NCI-H748 (cell line): ENCODE results near the gene LRMDA.

Source experiments
- DNase-seq: peaks from one replicate; lab custom pipeline; 2025; ENCODE audit not compliant: unreplicated experiment; lab: John Stamatoyannopoulos, UW

The LRMDA gene

DNA sequence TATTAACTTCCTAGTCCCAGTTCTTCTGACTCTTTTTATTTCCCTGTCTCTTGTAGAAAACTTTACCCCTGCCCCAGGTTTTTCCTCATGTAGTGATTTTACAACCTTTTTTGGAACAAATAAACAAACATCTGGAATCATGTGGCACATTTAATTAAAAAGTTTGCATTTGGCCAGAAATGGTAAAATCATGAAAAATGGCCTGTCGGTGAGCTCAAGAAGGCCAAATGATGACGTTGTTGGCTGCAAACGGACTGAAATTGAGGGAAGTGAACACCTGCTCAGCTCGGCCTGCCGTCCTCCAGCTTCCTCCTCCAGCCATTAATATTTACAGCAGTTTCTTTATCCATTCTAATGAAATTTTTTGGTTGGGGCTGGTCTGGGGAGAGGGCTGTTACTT, 902.8 kb downstream of the LRMDA start:
- no peak for DNase-seq

DNA sequence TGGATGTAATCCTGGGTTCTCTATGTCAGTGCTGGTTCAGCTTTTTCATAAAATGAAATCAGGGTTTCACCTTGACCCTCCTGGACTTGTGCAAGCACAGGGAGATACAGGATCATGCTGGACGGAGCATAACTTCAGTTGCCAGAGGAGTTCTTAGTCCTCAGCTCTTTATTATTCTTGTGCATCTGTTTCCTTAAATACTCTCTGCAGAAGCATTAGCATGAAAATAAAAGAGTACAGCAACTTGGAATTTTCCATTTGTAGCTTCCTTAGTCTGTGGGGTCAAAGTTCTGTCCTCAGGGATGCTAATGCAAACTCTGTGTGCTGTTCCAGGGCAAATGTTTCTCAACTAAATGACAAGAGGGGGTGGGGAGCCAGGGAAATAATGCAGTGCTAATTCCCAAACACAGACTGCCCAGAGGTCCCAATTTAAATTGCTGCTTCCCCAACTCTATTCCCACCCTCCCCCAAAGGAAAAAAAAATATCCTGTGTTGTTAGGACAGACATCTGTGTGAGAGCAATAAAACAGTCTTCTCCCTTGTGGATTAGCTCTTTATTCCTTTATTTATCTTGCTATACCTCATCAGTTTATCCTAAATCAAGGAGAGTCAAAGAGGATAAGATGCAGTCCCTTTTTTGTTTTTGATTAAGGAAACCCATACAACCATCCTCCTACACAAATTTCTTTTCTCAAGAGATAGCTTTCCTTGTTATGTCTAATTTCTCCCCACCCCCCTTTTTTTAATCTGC, 905.0 kb downstream of the LRMDA start:
- no peak for DNase-seq

DNA sequence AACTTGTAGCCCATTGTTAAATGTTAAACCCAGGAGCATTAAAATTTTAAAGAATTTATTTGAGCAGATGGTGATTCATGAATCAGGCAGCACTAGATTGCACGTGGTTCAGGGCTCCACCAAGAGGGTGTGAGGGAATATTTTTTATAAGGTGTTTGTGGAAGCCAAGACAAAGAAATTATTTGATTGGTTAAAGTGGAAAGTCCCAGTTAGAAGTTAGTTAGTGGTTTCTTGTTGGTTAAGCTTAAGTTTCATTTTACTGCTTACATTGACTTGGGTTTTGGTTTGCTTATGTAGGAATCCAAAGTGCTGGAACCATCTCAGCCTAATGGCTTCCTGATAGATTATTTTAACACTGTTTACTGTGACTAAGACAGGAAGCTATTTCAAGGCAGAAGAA, 906.2 kb downstream of the LRMDA start:
- no peak for DNase-seq

DNA sequence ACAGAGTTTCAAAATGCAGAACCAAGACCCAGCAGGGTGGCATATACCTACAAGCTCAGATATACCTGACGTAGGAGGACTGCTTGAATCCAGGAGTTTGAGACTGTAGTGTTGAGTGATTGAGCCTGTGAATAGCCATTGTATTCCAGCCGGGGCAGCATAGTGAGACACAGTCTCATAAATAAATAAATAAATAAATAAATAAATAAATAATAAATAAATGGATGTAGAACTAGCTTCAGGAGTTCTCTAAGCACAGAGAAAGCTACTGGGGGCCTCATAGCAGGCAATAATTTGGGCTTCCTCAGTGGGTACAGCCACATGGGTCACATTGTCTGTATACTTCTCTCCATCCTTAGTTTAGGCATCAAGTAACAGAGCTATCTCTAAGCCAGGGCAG, 906.8 kb downstream of the LRMDA start:
- no peak for DNase-seq

DNA sequence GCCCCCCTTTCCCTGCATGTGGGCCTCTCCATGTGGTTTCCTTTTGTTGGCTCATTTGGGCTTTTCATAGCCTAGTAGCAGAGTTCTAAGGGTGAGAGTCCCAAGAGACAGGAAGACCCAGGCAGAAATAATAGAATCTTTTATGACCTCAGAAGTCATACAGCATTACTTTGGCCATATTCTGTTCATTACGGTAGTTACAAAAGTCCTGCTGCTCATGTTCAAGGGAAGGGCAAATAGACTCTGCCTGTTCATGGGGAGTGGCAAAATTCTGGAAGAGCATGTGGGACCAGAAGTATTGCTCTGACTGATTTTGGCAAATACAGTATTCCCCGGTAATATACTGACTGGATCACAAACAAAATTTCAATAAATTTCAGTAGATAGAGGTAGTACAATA, 910.3 kb downstream of the LRMDA start:
- no peak for DNase-seq

DNA sequence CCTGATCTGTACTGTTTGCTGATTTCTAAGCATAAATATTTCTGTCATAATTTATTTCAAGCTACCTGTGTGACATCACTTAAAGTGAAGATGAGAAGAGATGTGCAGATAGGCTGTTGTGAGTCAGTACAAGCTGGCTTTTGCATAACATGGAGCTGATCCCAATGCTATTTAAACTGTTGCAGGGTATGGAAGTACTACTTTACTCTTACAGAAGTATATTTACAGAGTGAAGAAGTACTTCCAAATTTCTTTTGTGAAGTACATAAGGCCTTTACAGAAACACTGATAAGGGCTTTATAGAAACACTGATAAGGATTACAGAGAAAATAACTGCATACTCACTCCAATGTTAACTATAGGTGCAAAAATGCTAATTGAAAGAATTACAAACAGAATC, 911.6 kb downstream of the LRMDA start:
- no peak for DNase-seq

DNA sequence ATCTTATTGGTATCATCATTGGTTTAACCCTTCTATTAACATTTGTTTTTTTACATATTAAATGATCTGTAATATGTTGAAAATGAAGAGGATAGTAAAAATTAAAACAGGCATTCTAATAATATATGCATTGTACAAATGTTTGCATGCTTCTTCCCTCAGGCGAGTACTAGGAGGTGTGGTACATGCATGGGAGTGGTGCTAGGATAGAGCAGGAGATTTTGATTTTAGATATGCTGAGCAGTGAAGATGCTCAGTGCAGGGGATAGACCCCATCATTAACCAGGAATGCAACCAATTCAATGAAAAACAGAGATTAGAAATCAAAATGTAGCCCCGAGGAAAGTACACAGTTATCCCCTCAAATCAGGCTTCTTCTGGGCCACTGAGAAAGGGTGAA, 916.4 kb downstream of the LRMDA start:
- no peak for DNase-seq

DNA sequence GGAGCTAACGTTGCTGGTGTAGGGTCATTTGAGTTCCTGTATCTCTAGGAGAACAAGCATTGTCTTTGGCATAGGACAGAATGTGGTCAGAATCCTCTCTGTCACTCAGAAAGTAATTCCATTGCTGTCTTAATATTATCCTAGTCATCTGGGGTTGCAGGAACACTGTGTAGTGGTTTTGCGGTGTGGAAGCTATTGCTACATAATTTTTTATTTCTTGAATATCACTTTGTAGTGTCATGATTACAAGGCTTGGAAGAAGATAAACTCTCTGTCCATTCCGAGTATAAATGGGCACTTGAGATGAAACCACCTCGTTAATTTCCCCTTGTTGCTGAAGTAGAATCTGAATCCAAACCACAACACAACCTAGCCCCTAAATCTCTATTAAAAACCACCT, 919.2 kb downstream of the LRMDA start:
- no peak for DNase-seq

DNA sequence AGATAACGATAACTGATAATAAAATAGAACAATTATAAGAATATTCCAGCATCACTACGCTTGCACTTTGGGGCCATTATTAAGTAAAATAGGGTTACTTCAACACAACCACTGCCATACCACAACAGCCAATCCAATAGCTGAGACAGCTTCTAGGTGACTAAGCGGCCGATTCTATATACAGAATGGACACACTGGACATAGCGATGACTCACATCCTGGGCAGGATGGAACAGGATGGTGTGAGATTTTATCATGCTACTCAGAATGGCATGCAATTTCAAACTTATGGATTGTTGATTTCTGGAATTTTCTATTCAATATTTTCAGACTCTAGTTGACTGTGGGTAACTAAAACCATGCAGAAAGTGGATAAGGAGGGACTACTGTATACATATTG, 920.9 kb downstream of the LRMDA start:
- DNase-seq: no peak

DNA sequence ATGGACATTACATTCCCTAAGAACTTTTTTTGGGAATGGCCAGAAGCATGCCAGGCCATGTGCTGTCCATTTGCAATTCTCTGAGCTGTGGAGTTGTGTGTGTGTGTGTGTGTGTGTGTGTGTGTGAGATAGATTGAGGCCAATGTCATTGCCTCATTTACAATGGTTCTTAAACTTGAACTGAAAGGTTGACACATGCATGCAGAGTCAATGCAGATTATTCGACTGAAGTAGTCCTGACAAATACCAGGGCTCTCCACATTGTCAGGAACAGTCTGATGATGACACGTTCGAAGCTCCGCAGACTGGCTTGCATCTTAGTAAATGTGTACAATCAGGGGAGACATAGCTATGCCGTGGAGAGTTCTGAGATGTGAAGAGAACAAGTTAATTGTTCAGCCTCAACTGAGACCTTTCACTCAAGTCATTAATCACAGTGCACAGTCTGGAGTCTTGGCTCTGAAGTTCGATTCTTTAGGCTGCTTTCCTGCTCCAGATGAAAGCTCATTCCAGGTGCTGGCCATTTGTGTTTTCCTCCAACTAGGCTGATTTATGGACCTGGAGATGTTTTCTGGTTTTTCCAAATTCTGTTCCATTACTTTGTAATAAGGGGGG, 921.9 kb downstream of the LRMDA start:
- no peak for DNase-seq

DNA sequence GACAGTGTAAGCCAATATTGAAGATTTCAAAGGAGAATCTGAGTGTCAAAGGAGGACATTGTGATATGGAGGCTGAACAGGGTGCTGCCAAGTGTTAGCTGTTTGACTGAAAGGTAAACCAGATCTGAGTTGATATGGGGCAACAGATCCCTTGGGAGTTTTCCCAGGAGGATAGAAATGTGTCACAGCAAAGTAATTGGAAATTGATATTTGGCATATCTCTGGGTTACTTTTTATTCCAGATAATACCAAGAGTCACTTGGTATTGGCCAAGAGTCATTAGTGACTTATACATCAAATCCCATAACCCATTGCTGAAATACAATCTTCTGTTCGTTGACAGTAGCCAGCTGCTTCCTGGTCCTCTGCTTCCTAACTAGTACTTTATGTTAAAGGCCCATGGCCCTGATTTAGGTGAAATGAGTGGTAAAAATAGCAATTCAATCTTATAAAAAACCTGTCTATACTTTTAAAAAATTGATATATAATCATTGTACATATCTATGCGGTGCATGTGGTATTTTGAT, 922.9 kb downstream of the LRMDA start:
- DNase-seq: no peak

DNA sequence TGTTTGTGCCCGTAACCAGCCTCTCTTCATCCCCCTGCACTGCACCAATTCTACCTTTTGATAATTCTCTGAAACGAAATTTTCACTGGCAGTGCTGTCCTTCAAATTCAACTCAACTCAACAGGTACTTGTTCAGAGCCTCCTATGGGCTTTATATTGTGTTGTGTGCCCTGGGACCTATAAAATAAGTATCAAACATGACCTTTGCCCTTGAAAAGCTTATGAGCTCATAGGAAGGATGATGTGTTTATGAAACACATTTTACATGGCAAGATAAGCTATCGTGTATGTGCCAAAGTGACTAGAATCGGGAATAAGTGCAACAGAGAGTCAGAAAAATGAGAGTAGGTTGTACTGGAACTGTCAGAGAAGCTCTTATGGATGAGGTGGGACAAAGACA, 923.5 kb downstream of the LRMDA start:
- no peak for DNase-seq

DNA sequence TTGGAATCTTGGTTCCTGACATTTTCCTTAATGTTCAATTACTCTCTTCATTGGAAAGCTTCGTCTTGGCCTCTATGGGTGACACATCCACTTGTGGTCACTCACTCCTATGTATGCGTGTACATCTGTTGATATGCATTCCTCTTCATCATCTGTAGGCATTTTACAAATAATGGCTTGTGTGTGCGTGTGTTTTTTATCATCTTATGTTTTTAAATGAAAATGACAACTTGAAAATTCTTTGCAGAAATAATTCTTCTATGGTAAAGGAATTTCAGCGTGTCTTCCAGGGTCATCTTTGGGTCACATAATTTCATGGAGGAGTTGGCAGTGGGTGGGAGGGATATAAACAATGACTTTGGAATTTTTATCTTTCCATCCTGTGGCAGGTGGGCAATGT, 925.1 kb downstream of the LRMDA start:
- no peak for DNase-seq

DNA sequence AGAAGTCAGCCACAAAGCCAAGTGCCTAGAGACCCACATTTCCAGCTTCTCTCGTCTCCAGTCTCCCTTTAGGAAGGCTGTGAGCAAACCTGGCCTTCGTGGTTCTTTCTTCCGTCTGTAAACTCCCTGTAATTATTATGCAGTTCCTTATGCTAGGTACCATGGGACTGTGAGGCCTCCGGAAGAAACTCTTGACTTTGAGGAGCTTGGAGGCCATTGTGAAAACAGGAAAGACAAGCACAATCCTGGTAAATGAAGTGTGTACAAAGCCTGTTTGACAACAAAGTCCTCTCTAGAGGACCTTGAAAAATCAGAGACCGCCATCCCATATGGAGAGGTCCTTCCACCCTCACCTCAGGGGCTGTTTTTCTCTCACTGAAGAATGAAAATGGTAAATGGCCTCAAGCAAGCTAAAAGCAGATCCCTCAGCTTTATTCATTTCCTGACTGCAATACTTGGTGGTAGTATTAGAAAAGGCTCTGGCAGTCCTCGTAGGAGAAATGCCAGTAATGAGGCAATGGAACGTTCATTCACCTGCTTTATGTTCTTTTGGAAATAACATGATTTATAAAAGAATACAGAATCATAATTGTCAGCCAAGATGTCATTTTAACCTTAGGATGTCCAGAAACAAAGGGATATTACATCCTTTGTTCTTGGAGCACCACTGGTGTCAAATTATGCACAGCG, 926.4 kb downstream of the LRMDA start:
- DNase-seq: peak; percentile 1

DNA sequence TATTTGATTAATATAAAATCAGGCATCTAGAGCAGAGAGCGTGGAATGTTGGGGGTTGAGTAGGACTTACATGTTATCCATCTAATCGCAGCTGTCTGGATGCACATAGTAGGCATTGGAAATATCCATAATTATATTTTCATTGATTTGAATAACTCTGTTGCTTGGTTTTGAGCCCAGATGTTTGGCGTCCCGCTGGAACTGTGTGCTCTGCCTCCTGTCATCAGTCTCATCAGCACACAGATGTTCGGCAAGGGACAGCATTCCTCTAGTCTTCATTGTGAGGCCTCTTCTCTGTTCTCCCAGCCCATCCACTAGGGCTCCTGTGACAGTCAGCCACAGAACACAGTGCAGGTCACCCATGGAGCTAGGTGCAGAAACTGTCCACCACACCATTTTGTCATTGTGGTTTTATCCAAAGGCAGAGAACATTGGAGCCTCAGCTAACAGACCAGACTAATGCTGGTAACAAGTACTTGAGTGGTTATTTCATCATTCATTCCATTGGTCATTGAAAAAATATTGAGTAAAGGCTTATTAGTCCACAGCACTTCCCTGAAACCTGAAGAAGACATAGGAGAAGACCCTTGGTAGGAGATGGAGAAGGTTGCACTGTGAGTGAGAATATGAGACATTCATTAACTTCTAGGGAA, 927.4 kb downstream of the LRMDA start:
- no peak for DNase-seq

DNA sequence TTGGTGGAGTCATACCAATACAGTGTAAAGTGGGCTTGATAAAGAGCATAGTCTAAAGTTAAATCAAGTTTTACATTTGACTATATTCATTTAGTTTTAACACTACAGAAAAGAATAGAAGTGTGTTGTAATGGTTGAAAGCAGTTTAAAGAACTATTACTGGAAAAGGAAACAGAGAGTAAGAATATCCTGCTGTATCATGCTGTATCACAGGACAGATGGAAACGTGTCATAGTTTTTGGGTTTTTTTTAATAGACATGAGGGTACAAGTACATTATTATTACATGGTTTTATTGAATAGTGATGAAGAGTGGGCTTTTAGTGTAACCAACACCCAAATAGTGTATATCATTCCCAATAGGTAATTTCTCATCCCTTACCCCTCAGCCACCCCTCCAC, 944.3 kb downstream of the LRMDA start:
- no peak for DNase-seq

DNA sequence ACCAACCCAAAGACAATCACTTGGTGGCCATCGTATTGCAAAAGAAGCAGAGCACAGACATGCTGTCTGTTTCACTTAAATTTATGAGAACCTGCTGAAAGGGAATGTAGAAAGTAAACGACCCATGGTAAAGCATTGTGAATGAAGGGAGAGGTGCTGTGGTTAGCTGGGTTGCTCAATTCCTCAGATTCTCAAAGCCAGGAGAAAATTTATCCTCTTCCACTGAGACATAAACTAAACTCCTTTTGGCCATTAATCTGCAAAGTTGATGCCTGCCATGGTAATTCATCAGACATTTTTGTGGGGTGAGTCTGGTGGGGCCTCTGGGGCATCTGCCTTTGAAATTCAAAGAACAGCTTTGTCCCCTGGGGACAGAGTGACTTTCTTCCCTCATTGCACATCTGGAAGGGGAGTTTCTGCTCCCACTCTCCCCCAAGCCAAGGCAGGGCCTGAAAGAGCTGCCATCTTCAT, 951.0 kb downstream of the LRMDA start:
- no peak for DNase-seq

DNA sequence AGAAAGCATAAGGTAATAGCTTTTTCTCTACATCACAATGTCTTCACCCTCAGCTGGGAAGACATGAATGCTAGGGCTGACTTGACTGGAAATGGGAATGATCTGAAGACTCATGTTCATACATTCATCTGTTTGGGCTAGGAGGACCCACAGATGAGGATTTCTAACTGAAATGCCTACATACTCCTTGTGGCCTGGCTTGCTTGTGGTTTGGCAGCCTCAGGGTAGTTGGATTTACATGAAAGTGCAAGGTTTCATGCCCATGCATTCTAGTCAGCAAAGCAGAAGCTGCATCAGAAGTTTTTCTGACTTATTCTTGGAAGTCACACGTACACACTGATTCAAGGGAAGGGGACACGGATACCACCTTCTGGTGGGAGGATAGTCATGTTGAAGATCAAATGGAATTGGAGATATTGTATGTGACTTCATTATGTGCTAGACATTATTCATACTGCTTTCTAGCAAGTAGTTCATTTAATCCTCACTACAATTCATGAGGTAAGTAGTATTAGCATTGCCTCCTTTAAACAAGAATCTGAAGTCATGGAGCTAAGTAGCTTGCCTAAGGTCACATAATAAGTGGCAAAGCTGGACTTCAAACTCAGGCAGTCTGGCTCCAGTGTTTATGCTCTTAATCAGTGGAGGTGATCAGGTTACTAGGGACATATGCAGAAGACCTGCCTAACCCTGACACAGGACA, 957.0 kb downstream of the LRMDA start:
- DNase-seq: no peak

DNA sequence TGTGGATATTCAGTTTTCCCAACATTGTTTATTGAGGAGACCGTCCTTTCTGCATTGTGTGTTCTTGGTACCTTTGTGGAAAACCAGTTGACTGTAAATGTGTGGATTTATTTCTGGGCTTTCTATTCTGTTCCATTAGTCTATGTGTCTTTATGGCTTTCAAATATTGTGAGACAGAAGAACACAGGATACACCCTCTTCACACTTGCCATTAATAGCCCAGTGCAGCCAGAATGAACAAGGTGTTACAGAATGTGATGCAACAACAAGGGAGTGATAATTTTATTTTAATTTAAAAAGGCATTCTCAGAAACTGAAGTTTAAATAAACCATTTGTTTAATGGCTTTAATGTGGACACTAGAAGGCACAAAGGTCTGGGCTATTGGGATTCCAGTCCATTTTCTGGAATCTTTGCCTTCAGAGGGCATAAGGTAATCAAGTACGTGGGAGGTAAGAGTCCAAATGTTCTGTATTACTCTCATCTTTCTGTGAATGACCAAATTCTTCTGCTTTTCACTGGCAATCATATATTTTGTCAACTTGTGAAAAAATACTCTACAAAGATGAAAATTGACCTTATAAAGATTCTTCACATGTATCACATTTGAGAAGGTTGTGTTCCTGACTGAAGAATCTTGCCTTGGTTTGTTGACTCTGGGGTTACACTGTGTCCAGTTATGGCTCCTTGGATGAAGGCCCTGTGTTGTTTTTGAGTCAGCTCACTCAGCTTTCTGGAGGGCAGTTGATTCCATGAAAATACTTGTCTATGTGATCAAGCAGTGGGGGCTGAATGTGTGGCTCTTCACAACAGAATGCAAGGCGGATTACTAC, 962.7 kb downstream of the LRMDA start:
- DNase-seq: no peak

DNA sequence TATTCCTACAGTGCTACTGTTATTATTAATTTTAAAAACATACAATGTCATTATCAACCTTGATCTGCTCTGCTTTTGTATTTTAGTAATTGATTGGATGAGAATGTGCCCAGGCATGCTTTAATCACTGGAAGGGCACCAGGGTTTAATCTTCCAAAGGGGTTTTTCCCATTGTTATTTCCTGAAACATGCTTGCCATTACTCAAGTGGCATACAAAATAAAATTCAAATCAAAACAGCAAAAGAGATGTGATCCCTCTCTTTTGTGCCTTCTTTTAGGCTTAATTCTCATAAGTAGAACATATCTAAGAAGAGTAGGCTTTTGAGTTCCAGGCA, 963.3 kb downstream of the LRMDA start:
- no peak for DNase-seq
